ENCODE measurements around the gene PCYOX1L.

Gene PCYOX1L

GRCh38 chr5:149367972-149368645 lies 10.3 kb downstream of the PCYOX1L start:
- no peak for DNase-seq

- DNase-seq: no peak
Measured at GRCh38 chr5:149370878-149371277, 13.0 kb downstream of the PCYOX1L start.

GRCh38 chr5:149371296-149371962 lies 13.6 kb downstream of the PCYOX1L start:
- DNase-seq: peak; percentile 45

- DNase-seq: no peak
Measured at GRCh38 chr5:149372076-149372795, 14.4 kb downstream of the PCYOX1L start.

- no peak for DNase-seq
Measured at GRCh38 chr5:149372932-149373331, 15.1 kb downstream of the PCYOX1L start.

GRCh38 chr5:149374303-149374702 lies 16.5 kb downstream of the PCYOX1L start:
- no peak for DNase-seq

- DNase-seq: no peak
Measured at GRCh38 chr5:149374801-149375200, 17.0 kb downstream of the PCYOX1L start.

GRCh38 chr5:149375434-149375833 lies 17.6 kb downstream of the PCYOX1L start:
- no peak for DNase-seq

GRCh38 chr5:149376104-149376503 lies 18.3 kb downstream of the PCYOX1L start:
- DNase-seq: no peak

- no peak for DNase-seq
Measured at GRCh38 chr5:149376711-149377447, 19.0 kb downstream of the PCYOX1L start.

- no peak for DNase-seq
Measured at GRCh38 chr5:149378241-149378820, 20.5 kb downstream of the PCYOX1L start.

- no peak for DNase-seq
Measured at GRCh38 chr5:149379177-149379761, 21.4 kb downstream of the PCYOX1L start, which contains the start of gene IL17B. Gene IL17B (minus strand): TSS chr5:149379292. CDS start chr5:149379225, 67 bp downstream.

- DNase-seq: no peak
Measured at GRCh38 chr5:149379818-149380374, 22.1 kb downstream of the PCYOX1L start.

GRCh38 chr5:149380466-149381121 lies 22.7 kb downstream of the PCYOX1L start:
- no peak for DNase-seq

GRCh38 chr5:149381261-149381985 lies 23.6 kb downstream of the PCYOX1L start:
- no peak for DNase-seq

GRCh38 chr5:149381986-149382338 lies 24.1 kb downstream of the PCYOX1L start:
- DNase-seq: peak; percentile 31

GRCh38 chr5:149382517-149383220 lies 24.8 kb downstream of the PCYOX1L start:
- no peak for DNase-seq

GRCh38 chr5:149383399-149383798 lies 25.6 kb downstream of the PCYOX1L start:
- no peak for DNase-seq

GRCh38 chr5:149386166-149386565 lies 28.3 kb downstream of the PCYOX1L start:
- DNase-seq: no peak

- no peak for DNase-seq
Measured at GRCh38 chr5:149387081-149387631, 29.3 kb downstream of the PCYOX1L start.
